ENCODE measurements around the gene TMEM243.

The TMEM243 gene

DNA sequence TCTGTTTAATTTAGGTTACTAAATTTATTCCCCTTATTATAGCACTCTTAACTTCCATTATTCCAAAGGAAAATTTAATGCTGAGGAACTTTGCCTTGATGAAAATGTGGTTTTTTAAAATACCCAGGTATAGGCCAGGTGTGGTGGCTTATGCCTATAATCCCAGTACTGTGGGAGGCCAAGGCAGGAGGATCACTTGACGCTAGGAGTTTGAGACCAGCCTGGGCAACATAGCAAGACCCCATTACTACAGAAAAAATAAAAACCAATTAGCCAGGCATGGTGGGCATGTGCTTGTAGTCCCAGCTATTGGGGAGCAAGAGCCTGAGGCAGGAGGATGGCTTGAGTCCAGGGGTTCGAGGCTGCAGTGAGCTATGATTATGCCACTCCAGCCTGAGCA, 32.4 kb downstream of the TMEM243 start:
- Histone ChIP-seq H3K4me3 (ENCODE audit: low read length) (no peak overlapping the region), H3K4me1 (ENCODE audit: control insufficient read depth, insufficient read depth, low read length) (no peaks in the 10 kb centered on the region), H3K9me3 (ENCODE audit: control insufficient read depth, low read length) (no peaks in the 10 kb centered on the region), H3K36me3 (ENCODE audit: control insufficient read depth, insufficient read depth, low read length) (peaks cover 19% of the 10 kb centered on the region), H3K27me3 (ENCODE audit: control insufficient read depth, insufficient read depth, low read length) (no peaks in the 10 kb centered on the region), H3K9ac (ENCODE audit: low read length) (no peak overlapping the region)

DNA sequence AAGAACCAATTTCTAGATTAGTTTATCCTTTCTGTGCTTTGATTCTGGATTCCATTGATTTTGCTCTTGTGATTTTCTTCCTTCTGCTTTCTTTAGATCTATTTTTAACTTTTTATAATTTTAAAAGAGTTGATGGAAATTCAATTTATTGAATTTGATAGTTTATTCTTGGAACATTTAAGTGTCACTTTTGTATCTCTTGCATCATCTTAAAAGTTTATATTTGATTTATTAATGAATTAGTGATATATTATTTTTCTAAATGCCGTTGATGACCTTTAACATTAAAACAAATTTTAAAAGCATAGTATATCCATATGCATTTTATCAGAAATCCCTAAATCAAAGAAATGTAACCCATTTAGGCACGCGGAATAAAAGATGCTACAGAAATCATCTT, 40.4 kb downstream of the TMEM243 start:
- Histone ChIP-seq H3K27me3 (ENCODE audit: control insufficient read depth, insufficient read depth, low read length) (no peaks in the 10 kb centered on the region), H3K4me1 (ENCODE audit: control insufficient read depth, insufficient read depth, low read length) (no peaks in the 10 kb centered on the region), H3K9ac (ENCODE audit: low read length) (no peak overlapping the region), H3K4me3 (ENCODE audit: low read length) (no peak overlapping the region), H3K9me3 (ENCODE audit: control insufficient read depth, low read length) (no peaks in the 10 kb centered on the region), H3K36me3 (ENCODE audit: control insufficient read depth, insufficient read depth, low read length) (peaks cover 14% of the 10 kb centered on the region)

DNA sequence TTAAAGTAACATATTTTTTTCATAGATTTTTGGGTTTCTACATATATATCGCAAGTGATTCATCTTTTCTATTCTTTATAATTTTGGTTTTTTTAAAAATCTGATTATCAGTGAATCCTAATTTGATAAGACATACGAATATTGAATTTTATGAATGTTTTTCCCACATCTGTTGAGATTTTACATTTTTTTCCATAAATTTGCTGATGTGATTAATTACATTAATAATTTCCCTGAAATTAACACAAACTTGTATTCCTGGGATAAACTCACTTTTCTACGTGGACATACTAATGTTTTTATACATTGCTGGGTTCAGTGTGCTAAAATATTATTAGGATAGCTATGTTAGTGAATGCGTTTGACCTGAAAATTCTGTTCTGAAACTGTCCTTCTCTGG, 41.2 kb downstream of the TMEM243 start:
- Histone ChIP-seq H3K4me1 (ENCODE audit: control insufficient read depth, insufficient read depth, low read length) (no peaks in the 10 kb centered on the region), H3K9ac (ENCODE audit: low read length) (no peak overlapping the region), H3K27me3 (ENCODE audit: control insufficient read depth, insufficient read depth, low read length) (no peaks in the 10 kb centered on the region), H3K36me3 (ENCODE audit: control insufficient read depth, insufficient read depth, low read length) (peaks cover 11% of the 10 kb centered on the region), H3K9me3 (ENCODE audit: control insufficient read depth, low read length) (no peaks in the 10 kb centered on the region), H3K4me3 (ENCODE audit: low read length) (no peak overlapping the region)

GRCh38 chr7:87173471-87173870, 46.1 kb downstream of the TMEM243 start:
- Histone ChIP-seq H3K4me1 (ENCODE audit: control insufficient read depth, insufficient read depth, low read length) (no peaks in the 10 kb centered on the region), H3K27me3 (ENCODE audit: control insufficient read depth, insufficient read depth, low read length) (no peaks in the 10 kb centered on the region), H3K4me3 (ENCODE audit: low read length) (no peak overlapping the region), H3K9ac (ENCODE audit: low read length) (no peak overlapping the region), H3K36me3 (ENCODE audit: control insufficient read depth, insufficient read depth, low read length) (no peaks in the 10 kb centered on the region), H3K9me3 (ENCODE audit: control insufficient read depth, low read length) (no peaks in the 10 kb centered on the region)

GRCh38 chr7:87171282-87171934, 48.1 kb downstream of the TMEM243 start:
- no peaks in the 10 kb centered on the region for H3K36me3 ChIP-seq (ENCODE audit: control insufficient read depth, insufficient read depth, low read length)
- H3K4me3 ChIP-seq (ENCODE audit: low read length), result no peak overlapping the region
- no peaks in the 10 kb centered on the region for H3K4me1 ChIP-seq (ENCODE audit: control insufficient read depth, insufficient read depth, low read length)
- no peaks in the 10 kb centered on the region for H3K27me3 ChIP-seq (ENCODE audit: control insufficient read depth, insufficient read depth, low read length)
- H3K9ac ChIP-seq (ENCODE audit: low read length), result no peak overlapping the region
- no peaks in the 10 kb centered on the region for H3K9me3 ChIP-seq (ENCODE audit: control insufficient read depth, low read length)

DNA sequence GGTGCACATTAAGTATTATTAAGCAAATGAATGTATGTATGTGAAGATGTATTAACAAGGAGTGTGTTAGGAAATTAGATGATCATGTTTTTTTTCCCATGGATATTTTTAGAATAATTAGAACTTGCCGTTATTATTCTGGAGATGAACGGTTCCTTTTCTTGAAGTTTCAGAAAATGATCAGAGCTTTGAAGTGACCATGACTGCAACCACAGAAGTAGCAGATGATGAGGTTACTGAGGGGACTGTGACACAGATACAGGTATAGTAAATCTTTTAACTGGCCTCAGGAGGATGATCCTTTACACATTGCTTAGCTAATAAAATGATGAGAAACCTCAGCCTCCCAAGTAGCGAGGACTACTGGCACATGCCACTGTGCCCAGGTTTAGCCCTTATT, 48.7 kb downstream of the TMEM243 start:
- Histone ChIP-seq H3K36me3 (ENCODE audit: control insufficient read depth, insufficient read depth, low read length) (no peaks in the 10 kb centered on the region), H3K9me3 (ENCODE audit: control insufficient read depth, low read length) (no peaks in the 10 kb centered on the region)

GRCh38 chr7:87164433-87164832, 55.1 kb downstream of the TMEM243 start:
- no peaks in the 10 kb centered on the region for H3K36me3 ChIP-seq (ENCODE audit: control insufficient read depth, insufficient read depth, low read length)
- no peaks in the 10 kb centered on the region for H3K9me3 ChIP-seq (ENCODE audit: control insufficient read depth, low read length)
- H3K4me3 ChIP-seq (ENCODE audit: low read length), result no peak overlapping the region
- H3K27me3 ChIP-seq (ENCODE audit: control insufficient read depth, insufficient read depth, low read length), result no peaks in the 10 kb centered on the region
- H3K4me1 ChIP-seq (ENCODE audit: control insufficient read depth, insufficient read depth, low read length), result no peaks in the 10 kb centered on the region
- no peak overlapping the region for H3K9ac ChIP-seq (ENCODE audit: low read length)

More for the DNA sequence above, 48.7 kb downstream of the TMEM243 start:
- no peaks in the 10 kb centered on the region for H3K4me1 ChIP-seq (ENCODE audit: control insufficient read depth, insufficient read depth, low read length)
- H3K4me3 ChIP-seq (ENCODE audit: low read length), result no peak overlapping the region
- H3K9ac ChIP-seq (ENCODE audit: low read length), result no peak overlapping the region
- no peaks in the 10 kb centered on the region for H3K27me3 ChIP-seq (ENCODE audit: control insufficient read depth, insufficient read depth, low read length)

- H3K9me3 ChIP-seq (ENCODE audit: control insufficient read depth, low read length), result no peaks in the 10 kb centered on the region
- peaks cover 6% of the 10 kb centered on the region for H3K4me1 ChIP-seq (ENCODE audit: control insufficient read depth, insufficient read depth, low read length)
- H3K9ac ChIP-seq (ENCODE audit: low read length), result no peak overlapping the region
- no peaks in the 10 kb centered on the region for H3K36me3 ChIP-seq (ENCODE audit: control insufficient read depth, insufficient read depth, low read length)
- no peak overlapping the region for H3K4me3 ChIP-seq (ENCODE audit: low read length)
- H3K27me3 ChIP-seq (ENCODE audit: control insufficient read depth, insufficient read depth, low read length), result no peaks in the 10 kb centered on the region
These were observed 60.0 kb downstream of the TMEM243 start for GRCh38 chr7:87159538-87159937.

- H3K27me3 ChIP-seq (ENCODE audit: control insufficient read depth, insufficient read depth, low read length), result no peaks in the 10 kb centered on the region
- peaks cover 6% of the 10 kb centered on the region for H3K4me1 ChIP-seq (ENCODE audit: control insufficient read depth, insufficient read depth, low read length)
- no peaks in the 10 kb centered on the region for H3K9me3 ChIP-seq (ENCODE audit: control insufficient read depth, low read length)
- no peak overlapping the region for H3K9ac ChIP-seq (ENCODE audit: low read length)
- H3K4me3 ChIP-seq (ENCODE audit: low read length), result no peak overlapping the region
- H3K36me3 ChIP-seq (ENCODE audit: control insufficient read depth, insufficient read depth, low read length), result no peaks in the 10 kb centered on the region
These were observed 62.8 kb downstream of the TMEM243 start for GRCh38 chr7:87156709-87157108.

DNA sequence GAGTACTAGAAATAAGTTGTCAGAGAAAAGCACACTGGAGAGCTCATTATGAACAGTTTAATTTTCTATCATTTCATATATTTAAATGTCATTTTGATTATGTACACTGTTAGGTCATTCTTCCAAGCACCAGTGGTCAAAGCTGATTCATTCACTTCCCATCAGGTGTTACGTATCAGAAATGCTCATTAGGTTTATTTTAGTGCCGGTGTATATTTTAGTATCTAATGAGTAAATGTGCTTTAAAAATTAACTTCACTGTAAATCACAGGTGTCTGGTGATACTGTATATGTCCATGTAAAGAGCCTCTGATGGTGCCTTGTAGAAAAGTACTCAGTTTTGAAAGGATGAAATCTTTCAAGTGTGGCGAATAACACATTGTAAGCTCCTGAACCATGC, 63.7 kb downstream of the TMEM243 start:
- no peaks in the 10 kb centered on the region for H3K36me3 ChIP-seq (ENCODE audit: control insufficient read depth, insufficient read depth, low read length)
- peaks cover 6% of the 10 kb centered on the region for H3K4me1 ChIP-seq (ENCODE audit: control insufficient read depth, insufficient read depth, low read length)
- no peaks in the 10 kb centered on the region for H3K9me3 ChIP-seq (ENCODE audit: control insufficient read depth, low read length)
- no peak overlapping the region for H3K9ac ChIP-seq (ENCODE audit: low read length)
- H3K4me3 ChIP-seq (ENCODE audit: low read length), result no peak overlapping the region
- H3K27me3 ChIP-seq (ENCODE audit: control insufficient read depth, insufficient read depth, low read length), result no peaks in the 10 kb centered on the region

DNA sequence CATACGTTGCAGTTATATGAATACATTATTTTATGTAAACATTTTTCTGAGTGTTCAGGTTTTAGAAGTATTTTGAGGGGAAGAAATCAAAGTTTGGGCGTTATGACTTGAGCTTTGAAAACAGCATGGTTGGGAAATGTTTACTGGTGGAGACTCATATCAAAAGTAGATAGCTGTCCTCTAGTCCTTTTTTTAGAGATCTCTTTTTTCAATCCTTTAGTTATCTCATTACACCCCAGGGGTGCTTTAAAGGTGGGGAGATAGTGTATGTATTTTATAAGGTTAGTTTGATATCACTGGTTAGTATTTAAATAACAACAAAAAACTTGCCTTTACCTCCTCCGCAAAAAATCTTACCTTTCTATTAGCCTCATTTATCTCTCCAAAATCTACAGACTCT, 65.0 kb downstream of the TMEM243 start:
- Histone ChIP-seq H3K36me3 (ENCODE audit: control insufficient read depth, insufficient read depth, low read length) (no peaks in the 10 kb centered on the region), H3K9me3 (ENCODE audit: control insufficient read depth, low read length) (no peaks in the 10 kb centered on the region), H3K4me3 (ENCODE audit: low read length) (no peak overlapping the region), H3K4me1 (ENCODE audit: control insufficient read depth, insufficient read depth, low read length) (peaks cover 6% of the 10 kb centered on the region), H3K27me3 (ENCODE audit: control insufficient read depth, insufficient read depth, low read length) (no peaks in the 10 kb centered on the region), H3K9ac (ENCODE audit: low read length) (no peak overlapping the region)

GRCh38 chr7:87154166-87154565, 65.4 kb downstream of the TMEM243 start:
- Histone ChIP-seq H3K27me3 (ENCODE audit: control insufficient read depth, insufficient read depth, low read length) (no peaks in the 10 kb centered on the region), H3K4me3 (ENCODE audit: low read length) (no peak overlapping the region), H3K36me3 (ENCODE audit: control insufficient read depth, insufficient read depth, low read length) (no peaks in the 10 kb centered on the region), H3K9ac (ENCODE audit: low read length) (no peak overlapping the region), H3K4me1 (ENCODE audit: control insufficient read depth, insufficient read depth, low read length) (peaks cover 6% of the 10 kb centered on the region), H3K9me3 (ENCODE audit: control insufficient read depth, low read length) (no peaks in the 10 kb centered on the region)

All from mucosa of stomach (tissue), 1 donor.